HG03103 (cell line): ENCODE data around the gene NT5E.
"Not testable (repeated sequence)": the region's sequence is repeated elsewhere in the genome, so short reads cannot be mapped to it uniquely, and the experiment has no call there.

Source experiments
- ATAC-seq: cut with Tn5 transposase; IDR thresholded peaks from one replicate; pipeline ENCODE4 v1.9.1; 2021; ENCODE audit warnings: low read depth; ENCODE audit not compliant: unreplicated experiment

Gene NT5E

GRCh38 chr6:85484948-85485347, 35.1 kb downstream of the NT5E start:
- ATAC-seq: no peak

- ATAC-seq: no peak
These were observed 40.8 kb downstream of the NT5E start for GRCh38 chr6:85490516-85491248.

GRCh38 chr6:85493389-85493788, 43.5 kb downstream of the NT5E start:
- no peak for ATAC-seq

- ATAC-seq: no peak
These were observed 45.0 kb downstream of the NT5E start for GRCh38 chr6:85494547-85495536.

GRCh38 chr6:85496009-85496579, 46.2 kb downstream of the NT5E start:
- no peak for ATAC-seq

GRCh38 chr6:85496856-85497255, 47.0 kb downstream of the NT5E start:
- no peak for ATAC-seq

- ATAC-seq: no peak
These were observed 48.8 kb downstream of the NT5E start for GRCh38 chr6:85498596-85499258.

GRCh38 chr6:85506441-85507093, 56.7 kb downstream of the NT5E start:
- ATAC-seq: no peak

GRCh38 chr6:85516168-85516567, 66.3 kb downstream of the NT5E start:
- no peak for ATAC-seq

- not testable (repeated sequence) for ATAC-seq
These were observed 74.4 kb downstream of the NT5E start for GRCh38 chr6:85524281-85524680.

- ATAC-seq: no peak
These were observed 87.2 kb downstream of the NT5E start for GRCh38 chr6:85537055-85537494.

GRCh38 chr6:85544776-85545175, 94.9 kb downstream of the NT5E start:
- no peak for ATAC-seq
